Osteoblast (primary cell): ENCODE data around the gene FAP. TPM values are rescaled to one million over a fixed set of nuclear protein-coding genes. Genes with fewer than 3 reads are reported as not detected.

Experiments
- DNase-seq: peaks from one replicate; pipeline ENCODE4 v3.0.0; 2011; ENCODE audit warnings: low spot score, mixed read lengths; ENCODE audit not compliant: insufficient read length; ENCODE audit errors: missing footprints
- H2AFZ ChIP-seq: 2 replicates; pipeline ENCODE4 v1.6.0; 2011; ENCODE audit warnings: mild to moderate bottlenecking, low read length
- H3K27ac ChIP-seq: 2 replicates; pipeline ENCODE4 v1.5.1; 2011; ENCODE audit warnings: mild to moderate bottlenecking, low read depth, low read length, moderate library complexity
- H3K27me3 ChIP-seq: 2 replicates; pipeline ENCODE4 v1.6.0; 2012; ENCODE audit warnings: mild to moderate bottlenecking, control low read depth, inconsistent platforms, low read length, moderate library complexity; ENCODE audit not compliant: insufficient read depth
- H3K36me3 ChIP-seq: 2 replicates; pipeline ENCODE4 v1.5.1; 2011; ENCODE audit warnings: mild to moderate bottlenecking, low read length, control low read depth, moderate library complexity; ENCODE audit not compliant: insufficient read depth
- H3K4me1 ChIP-seq: 2 replicates; pipeline ENCODE4 v1.5.1; 2011; ENCODE audit warnings: mild to moderate bottlenecking, low read length, control low read depth, moderate library complexity; ENCODE audit not compliant: insufficient read depth
- H3K4me2 ChIP-seq: 2 replicates; pipeline ENCODE4 v1.6.0; 2011; ENCODE audit warnings: mild to moderate bottlenecking, low read length; ENCODE audit not compliant: insufficient read depth
- H3K4me3 ChIP-seq: fragments of 200-600 bp; sonication (generic); 3 replicates; pipeline ENCODE4 v1.5.1; 2012; ENCODE audit warnings: mild to moderate bottlenecking, low read length, inconsistent platforms; ENCODE audit not compliant: insufficient read depth
- H3K79me2 ChIP-seq: 2 replicates; pipeline ENCODE4 v1.6.0; 2012; ENCODE audit warnings: mild to moderate bottlenecking, low read length, control low read depth, inconsistent platforms; ENCODE audit not compliant: insufficient read depth
- H3K9me3 ChIP-seq: 2 replicates; pipeline ENCODE4 v1.5.1; 2011; ENCODE audit warnings: low read depth, low read length, control low read depth
- H4K20me1 ChIP-seq: 2 replicates; pipeline ENCODE4 v1.6.0; 2012; ENCODE audit warnings: mild to moderate bottlenecking, low read length, control low read depth; ENCODE audit not compliant: insufficient read depth
- CTCF ChIP-seq: IDR thresholded peaks from 2 replicates; pipeline ENCODE4 v1.5.1; 2011; ENCODE audit warnings: mild to moderate bottlenecking, low read depth, low read length, moderate library complexity; ENCODE audit errors: extremely low read depth
- total RNA-seq: library from RNA; depleted of rRNA; stranded (reverse); fragments of >200 nt; gene quantifications from 2 replicates; pipeline ENCODE4 v1.2.3, GENCODE V29; 2012

Gene FAP
- total RNA-seq, 1 donor: 464 TPM

GRCh38 chr2:162125138-162125537 lies 118.1 kb downstream of the FAP start:
- Histone ChIP-seq H3K27me3 (peaks cover 13% of the 10 kb centered on the region), H3K9me3 (no peaks in the 10 kb centered on the region), H3K36me3 (no peaks in the 10 kb centered on the region), H3K4me1 (peaks cover 3% of the 10 kb centered on the region), H3K4me3 (no peak overlapping the region), H3K27ac (no peak overlapping the region), H2AFZ (peak overlapping the region; percentile 7), H4K20me1 (no peaks in the 10 kb centered on the region), H3K79me2 (no peaks in the 10 kb centered on the region), H3K4me2 (no peak overlapping the region)
- TF ChIP-seq CTCF: no peak
- no peak for DNase-seq

- H3K4me3 ChIP-seq: no peak overlapping the region
- no peaks in the 10 kb centered on the region for H4K20me1 ChIP-seq
These were observed 119.2 kb downstream of the FAP start for GRCh38 chr2:162123806-162124758.

More at GRCh38 chr2:162123806-162124758, 119.2 kb downstream of the FAP start:
- H2AFZ ChIP-seq: no peak overlapping the region
- H3K4me1 ChIP-seq: peaks cover 4% of the 10 kb centered on the region
- DNase-seq: no peak
- no peaks in the 10 kb centered on the region for H3K79me2 ChIP-seq
- H3K36me3 ChIP-seq: no peaks in the 10 kb centered on the region
- H3K27me3 ChIP-seq: peaks cover 10% of the 10 kb centered on the region
- peak; percentile 72 for TF ChIP-seq CTCF
- H3K9me3 ChIP-seq: no peaks in the 10 kb centered on the region
- H3K27ac ChIP-seq: no peak overlapping the region
- H3K4me2 ChIP-seq: no peak overlapping the region

Other genes starting within 250 kb of the FAP start
- gene DPP4, start 169.2 kb downstream of the FAP start, total RNA-seq: 192 and 256 TPM in 2 replicates
- gene GCG, start 91.2 kb downstream of the FAP start, total RNA-seq: not detected in 2 replicates
- 7.2 and 9.1 TPM in 2 replicates for gene IFIH1, start 75.2 kb upstream of the FAP start, total RNA-seq
- 3.3 and 3.8 TPM in 2 replicates for gene GCA, start 100.7 kb upstream of the FAP start, total RNA-seq